Immature natural killer cell (primary cell): ENCODE measurements around the gene THOC5. TPM values are rescaled to one million over a fixed set of nuclear protein-coding genes. Genes with fewer than 3 reads are reported as not detected.

Experiments
- DNase-seq, 3 donors: peaks; one replicate each; pipeline ENCODE4 v3.0.0; 2022; ENCODE audit warnings: mixed read lengths in 1 of 3
- H3K27ac Mint-ChIP-seq, 6 donors: one replicate each; pipeline ENCODE4 v1.8.0; 2020; ENCODE audit warnings: mixed read lengths in 6 of 6, mild to moderate bottlenecking in 5 of 6, inconsistent platforms in 4 of 6, moderate library complexity in 3 of 6
- H3K27me3 Mint-ChIP-seq, 3 donors: one replicate each; pipeline ENCODE4 v1.8.0; 2020 to 2021; ENCODE audit warnings: low read depth in 3 of 3, mild to moderate bottlenecking in 3 of 3, mixed read lengths in 3 of 3, moderate library complexity in 3 of 3, inconsistent platforms in 1 of 3
- H3K36me3 Mint-ChIP-seq, 3 donors: one replicate each; pipeline ENCODE4 v1.8.0; 2020; ENCODE audit warnings: mixed read lengths in 3 of 3, inconsistent platforms in 2 of 3, mild to moderate bottlenecking in 2 of 3
- H3K4me1 Mint-ChIP-seq, 2 donors: one replicate each; pipeline ENCODE4 v1.8.0; 2020; ENCODE audit warnings: inconsistent platforms in 2 of 2, mild to moderate bottlenecking in 2 of 2, mixed read lengths in 2 of 2, moderate library complexity in 1 of 2
- H3K4me3 Mint-ChIP-seq, 5 donors: one replicate each; pipeline ENCODE4 v1.8.0; 2020; ENCODE audit warnings: mild to moderate bottlenecking in 5 of 5, mixed read lengths in 5 of 5, inconsistent platforms in 3 of 5, moderate library complexity in 3 of 5
- H3K9me3 Mint-ChIP-seq, 6 donors: one replicate each; pipeline ENCODE4 v1.8.0; 2020; ENCODE audit warnings: mild to moderate bottlenecking in 6 of 6, mixed read lengths in 6 of 6, inconsistent platforms in 4 of 6, moderate library complexity in 3 of 6
- polyA plus RNA-seq, 3 donors: library from polyadenylated mRNA; unstranded; fragments of 300-500 nt; fragmentation: Illumina TruSeq; gene quantifications; one replicate each; pipeline ENCODE4 v1.2.3, GENCODE V29; 2021

The THOC5 gene
- polyA plus RNA-seq, 3 donors from 2014 or later = 22.6 to 28.7 (median 25.7) TPM

- H3K9me3 Mint-ChIP-seq = no peaks in the 10 kb centered on the region
- H3K27ac Mint-ChIP-seq = no peak overlapping the region
- H3K4me1 Mint-ChIP-seq = peaks cover under 1% of the 10 kb centered on the region in 2 donors
- no peak overlapping the region for H3K4me3 Mint-ChIP-seq
- no peak for DNase-seq
- peaks cover 0 to 2% (median 0%) of the 10 kb centered on the region in 3 donors for H3K27me3 Mint-ChIP-seq
- H3K36me3 Mint-ChIP-seq = no peaks in the 10 kb centered on the region
Observed at GRCh38 chr22:29464581-29464980, 89.0 kb downstream of the THOC5 start.

- Mint-ChIP-seq H3K9me3 (no peaks in the 10 kb centered on the region), H3K4me1 (no peaks in the 10 kb centered on the region), H3K4me3 (no peak overlapping the region), H3K27me3 (peaks cover 0 to 2% (median 0%) of the 10 kb centered on the region in 3 donors), H3K27ac (no peak overlapping the region), H3K36me3 (no peaks in the 10 kb centered on the region)
- DNase-seq = no peak
Observed at GRCh38 chr22:29463629-29464028, 89.9 kb downstream of the THOC5 start.

- H3K4me1 Mint-ChIP-seq = no peaks in the 10 kb centered on the region
- no peak for DNase-seq
- H3K36me3 Mint-ChIP-seq = no peaks in the 10 kb centered on the region
- peaks cover 0 to 2% (median 0%) of the 10 kb centered on the region in 3 donors for H3K27me3 Mint-ChIP-seq
- H3K4me3 Mint-ChIP-seq = no peak overlapping the region
- H3K27ac Mint-ChIP-seq = no peak overlapping the region
- H3K9me3 Mint-ChIP-seq = no peaks in the 10 kb centered on the region
Observed at GRCh38 chr22:29461263-29461662, 92.3 kb downstream of the THOC5 start.

- no peaks in the 10 kb centered on the region for H3K4me1 Mint-ChIP-seq
- no peaks in the 10 kb centered on the region for H3K9me3 Mint-ChIP-seq
- peaks cover 0 to 2% (median 0%) of the 10 kb centered on the region in 3 donors for H3K27me3 Mint-ChIP-seq
- no peak overlapping the region for H3K27ac Mint-ChIP-seq
- DNase-seq = no peak
- H3K4me3 Mint-ChIP-seq = no peak overlapping the region
- no peaks in the 10 kb centered on the region for H3K36me3 Mint-ChIP-seq
Observed at GRCh38 chr22:29459773-29460172, 93.8 kb downstream of the THOC5 start.

GRCh38 chr22:29458551-29458950 is 95.0 kb downstream of the THOC5 start:
- no peaks in the 10 kb centered on the region for H3K4me1 Mint-ChIP-seq
- no peak for DNase-seq
- H3K9me3 Mint-ChIP-seq = no peaks in the 10 kb centered on the region
- peaks cover 0 to 3% (median 2%) of the 10 kb centered on the region in 3 donors for H3K27me3 Mint-ChIP-seq
- H3K27ac Mint-ChIP-seq = no peak overlapping the region
- no peaks in the 10 kb centered on the region for H3K36me3 Mint-ChIP-seq
- H3K4me3 Mint-ChIP-seq = no peak overlapping the region

- H3K4me1 Mint-ChIP-seq = no peaks in the 10 kb centered on the region
- no peaks in the 10 kb centered on the region for H3K9me3 Mint-ChIP-seq
- H3K27ac Mint-ChIP-seq = no peak overlapping the region
- no peak overlapping the region for H3K4me3 Mint-ChIP-seq
- DNase-seq = no peak
- peaks cover 0 to 3% (median 2%) of the 10 kb centered on the region in 3 donors for H3K27me3 Mint-ChIP-seq
- H3K36me3 Mint-ChIP-seq = no peaks in the 10 kb centered on the region
Observed at GRCh38 chr22:29457730-29458129, 95.8 kb downstream of the THOC5 start.

GRCh38 chr22:29456211-29456671 is 97.3 kb downstream of the THOC5 start:
- Mint-ChIP-seq H3K27ac (no peak overlapping the region), H3K4me1 (no peaks in the 10 kb centered on the region), H3K27me3 (peaks cover 0 to 3% (median 2%) of the 10 kb centered on the region in 3 donors), H3K4me3 (no peak overlapping the region), H3K9me3 (no peaks in the 10 kb centered on the region), H3K36me3 (no peaks in the 10 kb centered on the region)
- DNase-seq = no peak

Other genes with a start within 250 kb of the THOC5 start
- gene GAS2L1, start 247.1 kb downstream of the THOC5 start, polyA plus RNA-seq = 1 to 10 TPM in 1 of 3 donors, under 1 TPM in 1, not detected in 1; 0.26 to 1.2 TPM
- not detected for gene RASL10A, start 238.1 kb downstream of the THOC5 start, polyA plus RNA-seq
- gene AP1B1, start 165.2 kb downstream of the THOC5 start, polyA plus RNA-seq = 10 to 100 TPM; 11.8 to 32.4 (median 12.1) TPM
- not detected for gene RFPL1, start 115.2 kb downstream of the THOC5 start, polyA plus RNA-seq
- gene NEFH, start 73.5 kb downstream of the THOC5 start, polyA plus RNA-seq = under 1 TPM in 1 of 3 donors, not detected in 2; 0.64 TPM
- 10 to 100 TPM; 44.5 to 60.5 (median 47.6) TPM for gene NIPSNAP1, start 27.4 kb upstream of the THOC5 start, polyA plus RNA-seq
- gene NF2, start 49.9 kb upstream of the THOC5 start, polyA plus RNA-seq = 10 to 100 TPM; 12.9 to 34.1 (median 15.6) TPM
- under 1 TPM in 2 of 3 donors, not detected in 1; 0.14 TPM for gene CABP7, start 166.2 kb upstream of the THOC5 start, polyA plus RNA-seq
- gene ZMAT5, start 213.2 kb upstream of the THOC5 start, polyA plus RNA-seq = 10 to 100 TPM; 59.3 to 77.7 (median 72.2) TPM
- 100 to 1,000 TPM; 285 to 342 (median 286) TPM for gene UQCR10, start 213.6 kb upstream of the THOC5 start, polyA plus RNA-seq